Choroid plexus epithelial cell (primary cell): ENCODE results near the gene PERCC1.
"Not testable (repeated sequence)": the region's sequence is repeated elsewhere in the genome, so short reads cannot be mapped to it uniquely, and the experiment has no call there.

Experiments
- DNase-seq: peaks from one replicate; pipeline ENCODE4 v3.0.0-alpha.2; 2010; ENCODE audit warnings: low read depth
- H3K4me3 ChIP-seq: 2 replicates; pipeline ENCODE4 v1.5.1; 2011; ENCODE audit warnings: low read depth, mild to moderate bottlenecking, control low read depth, low read length, moderate library complexity
- TF ChIP-seq, protein P1 (sequence below): conservative IDR thresholded peaks from 2 replicates; pipeline ENCODE4 v1.5.1; 2011; ENCODE audit warnings: low read depth, mild to moderate bottlenecking, control low read depth, inconsistent platforms, low read length, moderate library complexity

Gene PERCC1

DNA sequence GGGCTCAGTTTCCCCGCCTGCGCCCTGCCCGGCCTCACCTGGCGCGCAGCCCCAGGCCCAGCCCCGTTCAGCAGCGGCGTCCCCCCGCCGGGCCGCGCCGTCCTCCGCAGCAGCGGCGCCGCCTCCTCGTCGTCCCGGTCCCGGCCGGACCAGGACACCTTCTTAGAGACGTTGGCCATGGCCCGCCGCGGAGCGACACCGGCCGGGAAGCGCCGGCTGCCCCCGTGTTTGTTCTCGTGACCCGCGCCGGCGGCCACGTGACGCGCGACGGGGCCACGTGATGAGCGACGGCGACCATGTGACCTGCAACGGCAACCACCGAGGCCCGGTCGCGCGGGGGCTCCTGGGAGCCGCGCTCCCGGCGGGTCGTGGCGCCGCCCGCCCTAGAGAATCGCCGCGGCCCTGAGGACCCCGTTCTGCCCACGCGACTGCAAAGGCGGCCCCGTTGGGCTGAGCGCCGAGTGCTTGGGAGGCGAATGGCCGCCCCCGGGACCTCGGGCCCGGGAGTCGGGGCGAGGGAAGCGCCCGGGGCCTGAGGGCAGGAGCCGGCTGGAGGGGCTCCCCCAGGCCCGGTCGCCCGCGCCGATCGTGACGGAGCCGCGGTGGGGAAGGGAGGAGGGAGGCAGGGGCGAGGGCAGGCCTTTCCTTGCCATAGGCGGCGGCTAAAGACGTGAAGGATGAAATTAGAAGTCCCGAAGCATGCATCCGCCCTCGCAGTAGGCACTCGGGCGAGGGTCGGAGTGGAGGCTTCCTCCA lies 44.1 kb downstream of the PERCC1 start, which contains the start of gene CLCN7:
Gene CLCN7, minus strand, starts transcription at position 233 of the 756 bp plus-strand sequence. Its CDS starts 54 bp downstream, at position 179.
- peak within 1 kb of the TSS; percentile 80 for H3K4me3 ChIP-seq
- TF ChIP-seq, protein P1, sequence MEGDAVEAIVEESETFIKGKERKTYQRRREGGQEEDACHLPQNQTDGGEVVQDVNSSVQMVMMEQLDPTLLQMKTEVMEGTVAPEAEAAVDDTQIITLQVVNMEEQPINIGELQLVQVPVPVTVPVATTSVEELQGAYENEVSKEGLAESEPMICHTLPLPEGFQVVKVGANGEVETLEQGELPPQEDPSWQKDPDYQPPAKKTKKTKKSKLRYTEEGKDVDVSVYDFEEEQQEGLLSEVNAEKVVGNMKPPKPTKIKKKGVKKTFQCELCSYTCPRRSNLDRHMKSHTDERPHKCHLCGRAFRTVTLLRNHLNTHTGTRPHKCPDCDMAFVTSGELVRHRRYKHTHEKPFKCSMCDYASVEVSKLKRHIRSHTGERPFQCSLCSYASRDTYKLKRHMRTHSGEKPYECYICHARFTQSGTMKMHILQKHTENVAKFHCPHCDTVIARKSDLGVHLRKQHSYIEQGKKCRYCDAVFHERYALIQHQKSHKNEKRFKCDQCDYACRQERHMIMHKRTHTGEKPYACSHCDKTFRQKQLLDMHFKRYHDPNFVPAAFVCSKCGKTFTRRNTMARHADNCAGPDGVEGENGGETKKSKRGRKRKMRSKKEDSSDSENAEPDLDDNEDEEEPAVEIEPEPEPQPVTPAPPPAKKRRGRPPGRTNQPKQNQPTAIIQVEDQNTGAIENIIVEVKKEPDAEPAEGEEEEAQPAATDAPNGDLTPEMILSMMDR, result no peak
- peak; percentile 89 for DNase-seq

DNA sequence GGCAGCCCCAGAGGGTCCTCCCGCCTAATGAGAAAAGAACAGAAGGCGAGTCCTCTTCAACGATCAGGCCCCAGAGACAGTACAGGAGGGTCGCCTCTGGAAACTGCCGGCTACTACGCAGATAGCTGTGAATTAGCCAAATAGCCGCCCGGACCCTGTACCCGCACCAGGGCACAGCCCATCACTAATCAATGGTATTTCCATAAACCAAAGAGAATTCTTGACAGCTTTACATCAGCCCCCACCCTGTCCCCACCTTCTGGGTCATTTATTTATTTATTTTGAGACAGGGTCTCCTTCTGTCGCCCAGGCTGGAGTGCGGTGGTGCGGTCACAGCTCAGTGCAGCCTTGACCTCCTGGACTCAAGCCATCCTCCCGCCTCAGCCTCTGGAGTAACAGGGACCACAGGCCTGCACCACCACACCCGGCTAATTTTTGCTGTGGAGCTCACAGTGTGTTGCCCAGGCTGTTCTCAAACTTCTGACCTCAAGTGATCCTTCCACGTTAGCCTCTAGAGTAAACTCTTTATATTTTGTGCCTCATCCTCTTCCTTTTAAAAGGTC lies 44.8 kb downstream of the PERCC1 start:
- peak overlapping the region; percentile 80 for H3K4me3 ChIP-seq
- TF ChIP-seq, protein P1, result no peak
- no peak for DNase-seq

DNA sequence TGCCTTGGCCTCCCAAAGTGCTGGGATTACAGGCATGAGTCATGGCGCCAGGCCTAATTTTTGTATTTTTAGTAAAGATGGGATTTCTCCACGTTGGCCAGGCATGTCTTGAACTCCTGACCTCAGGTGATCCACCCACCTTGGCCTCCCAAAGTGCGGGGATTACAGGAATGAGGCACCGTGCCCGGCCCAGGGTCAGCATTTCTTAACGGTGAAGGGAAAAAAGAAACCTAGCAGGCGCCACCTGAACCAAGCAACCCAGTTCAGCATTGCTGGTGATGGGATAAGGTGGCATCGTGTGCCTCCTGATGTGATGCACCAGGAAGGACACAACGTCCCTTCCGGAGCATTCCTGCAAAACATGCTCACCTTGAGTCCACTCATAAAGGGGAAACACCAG lies 46.2 kb downstream of the PERCC1 start:
- DNase-seq, result no peak
- H3K4me3 ChIP-seq, result no peak overlapping the region
- TF ChIP-seq, protein P1, result no peak

DNA sequence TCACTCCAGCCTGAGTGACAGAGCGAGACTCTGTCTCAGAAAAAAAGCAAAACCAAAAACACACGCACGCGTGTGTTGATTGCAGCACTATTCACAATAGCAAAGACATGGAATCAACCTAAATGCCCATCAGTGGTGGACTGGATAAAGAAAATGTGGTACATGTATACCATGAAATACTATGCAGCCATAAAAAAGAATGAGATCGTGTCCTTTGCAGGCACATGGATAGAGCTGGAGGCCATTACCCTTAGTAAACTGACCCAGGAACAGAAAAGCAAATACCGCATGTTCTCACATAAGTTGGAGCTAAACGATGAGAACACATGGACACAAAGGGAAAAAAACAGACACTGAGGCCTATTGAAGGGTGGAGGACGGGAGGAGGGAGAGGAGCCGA lies 48.1 kb downstream of the PERCC1 start:
- not testable (repeated sequence) for DNase-seq

DNA sequence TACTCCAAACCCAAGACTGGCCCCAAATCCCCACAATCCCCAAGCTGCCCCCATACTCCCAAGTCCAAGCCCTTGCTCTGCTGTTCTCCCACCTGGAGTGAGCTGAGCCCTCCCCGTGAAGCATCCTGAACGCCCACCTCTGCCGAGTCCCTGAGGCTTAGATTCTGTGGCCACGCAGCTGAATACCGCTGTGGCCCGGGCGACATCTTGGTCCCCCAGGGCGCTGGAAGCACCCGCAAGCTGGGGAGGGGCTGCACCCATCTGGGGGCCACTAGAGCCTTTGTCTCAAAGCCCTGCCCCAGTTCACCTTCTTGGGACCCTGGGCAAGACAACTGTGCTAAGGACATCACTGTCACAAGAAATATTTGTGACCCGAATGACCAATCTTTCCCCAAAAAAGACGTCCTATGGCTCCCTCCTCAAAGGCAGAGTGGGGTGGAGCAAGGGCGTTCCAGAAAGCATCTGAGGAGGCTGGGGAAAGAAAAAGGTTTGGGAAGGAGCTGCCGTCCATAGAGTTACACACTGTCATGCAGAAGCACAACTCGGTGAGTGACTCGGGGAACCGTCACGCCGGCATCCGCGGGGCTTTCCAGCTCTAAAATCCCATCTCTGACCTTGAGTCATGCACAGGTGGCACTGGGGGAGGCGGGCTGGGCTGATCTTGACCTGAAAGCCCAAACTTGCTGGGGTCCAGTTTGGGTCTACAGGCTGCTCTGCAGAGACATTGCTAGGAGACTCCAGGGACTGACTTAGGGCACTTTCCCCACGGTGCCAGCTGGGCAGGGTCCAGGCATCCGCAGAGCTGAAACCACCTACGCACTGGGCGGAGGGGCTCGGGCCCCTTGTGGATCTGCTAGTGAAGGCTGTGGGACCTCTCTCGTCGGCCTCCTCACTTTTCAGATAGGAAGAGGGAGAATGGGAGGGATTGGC lies 51.3 kb downstream of the PERCC1 start:
- TF ChIP-seq, protein P1, result no peak
- H3K4me3 ChIP-seq, result no peak overlapping the region
- no peak for DNase-seq

More for the DNA sequence above, 48.1 kb downstream of the PERCC1 start:
- not testable (repeated sequence) for H3K4me3 ChIP-seq
